Activated effector memory CD4-positive, alpha-beta T cell treated with anti-CD3 and anti-CD28 coated beads, Interleukin-2, amount 50 U/mL, for 16 hours (primary cell): ENCODE results near the gene FOXD1.
"Not testable (repeated sequence)": the region's sequence is repeated elsewhere in the genome, so short reads cannot be mapped to it uniquely, and the experiment has no call there.

Source experiments
- DNase-seq: peaks from one replicate; pipeline ENCODE4 v3.0.0-alpha.2; 2020

FOXD1 gene

GRCh38 chr5:73415171-73415570 lies 33.4 kb downstream of the FOXD1 start:
- DNase-seq: no peak

DNA sequence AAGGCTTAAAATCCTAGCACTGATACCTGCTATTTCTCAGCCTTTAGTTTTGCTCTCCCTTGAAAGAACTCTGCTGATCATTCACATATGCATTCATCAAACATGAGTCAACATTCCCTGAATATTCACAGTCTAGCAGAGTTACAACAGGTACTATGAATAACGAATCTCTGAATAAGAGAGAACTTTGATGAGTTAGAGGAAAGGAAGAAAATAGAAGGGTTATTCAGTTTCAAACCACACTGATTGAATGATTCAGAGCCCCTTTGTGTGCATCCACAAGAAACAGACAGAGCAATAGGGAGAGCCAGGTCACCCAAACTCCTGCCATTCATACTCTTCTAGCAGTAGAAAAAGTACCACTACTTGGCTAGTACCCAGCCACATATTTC lies 36.0 kb downstream of the FOXD1 start:
- DNase-seq: no peak

GRCh38 chr5:73411936-73412596 lies 36.5 kb downstream of the FOXD1 start:
- no peak for DNase-seq

GRCh38 chr5:73409927-73410326 lies 38.6 kb downstream of the FOXD1 start:
- DNase-seq: not testable (repeated sequence)

GRCh38 chr5:73405691-73406090 lies 42.9 kb downstream of the FOXD1 start:
- DNase-seq: no peak

DNA sequence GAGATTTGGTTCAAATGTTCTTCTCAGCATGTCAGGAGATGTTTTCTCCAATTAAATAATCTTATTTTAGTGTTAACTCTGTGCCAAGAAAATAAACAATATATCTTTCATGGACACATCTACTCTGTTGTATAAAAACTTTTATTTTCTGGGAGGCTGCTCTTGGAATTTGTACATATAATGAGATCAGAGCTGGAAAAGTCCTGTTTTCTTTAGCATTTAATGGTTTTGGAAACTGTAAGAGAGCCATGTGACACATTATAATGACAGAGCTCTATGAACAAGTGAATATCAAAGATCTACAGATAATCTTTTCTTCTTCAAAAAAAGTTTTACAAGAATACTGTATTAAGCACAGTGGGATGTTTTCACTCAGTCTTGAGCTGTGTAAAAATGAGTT lies 48.8 kb downstream of the FOXD1 start:
- DNase-seq: no peak
